HG03039 (cell line): ENCODE data around the gene LCNL1.
A peak's percentile ranks its signal among the peaks of the same experiment; 100 is the strongest.

Experiments used
- ATAC-seq: cut with Tn5 transposase; IDR thresholded peaks from one replicate; pipeline ENCODE4 v1.9.1; 2021; ENCODE audit warnings: mild to moderate bottlenecking, moderate library complexity; ENCODE audit not compliant: unreplicated experiment

LCNL1 gene

DNA sequence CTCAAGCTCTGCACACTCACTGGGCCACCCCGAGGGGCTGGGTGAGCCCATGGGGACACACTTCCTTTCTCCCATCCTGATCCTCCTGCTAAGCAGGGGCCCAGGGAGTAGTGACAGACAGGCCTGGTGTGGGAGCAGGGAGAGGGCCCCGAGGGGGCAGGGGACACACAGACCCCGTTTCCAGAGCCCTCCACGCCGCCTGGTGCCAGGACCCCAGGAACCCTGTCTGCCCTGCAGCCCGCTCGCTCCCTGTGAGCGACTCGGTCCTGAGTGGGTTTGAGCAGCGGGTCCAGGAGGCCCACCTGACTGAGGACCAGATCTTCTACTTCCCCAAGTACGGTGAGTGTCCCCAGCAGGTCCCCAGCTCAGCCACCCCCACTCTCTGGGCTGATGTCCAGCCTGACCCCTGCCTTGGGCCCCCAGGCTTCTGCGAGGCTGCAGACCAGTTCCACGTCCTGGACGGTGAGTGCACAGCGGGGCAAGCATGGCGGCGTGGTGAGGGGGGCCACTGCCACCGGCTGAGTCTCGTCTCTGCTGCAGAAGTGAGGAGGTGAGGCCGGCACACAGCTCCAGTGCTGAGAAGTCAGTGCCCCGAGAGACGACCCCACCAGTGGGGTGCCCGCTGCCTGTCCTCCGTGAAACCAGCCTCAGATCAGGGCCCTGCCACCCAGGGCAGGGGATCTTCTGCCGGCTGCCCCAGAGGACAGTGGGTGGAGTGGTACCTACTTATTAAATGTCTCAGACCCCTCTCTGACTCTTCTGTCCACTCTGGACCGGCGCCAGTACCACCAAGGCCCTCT, 36.4 kb upstream of the LCNL1 start:
- no peak for ATAC-seq

DNA sequence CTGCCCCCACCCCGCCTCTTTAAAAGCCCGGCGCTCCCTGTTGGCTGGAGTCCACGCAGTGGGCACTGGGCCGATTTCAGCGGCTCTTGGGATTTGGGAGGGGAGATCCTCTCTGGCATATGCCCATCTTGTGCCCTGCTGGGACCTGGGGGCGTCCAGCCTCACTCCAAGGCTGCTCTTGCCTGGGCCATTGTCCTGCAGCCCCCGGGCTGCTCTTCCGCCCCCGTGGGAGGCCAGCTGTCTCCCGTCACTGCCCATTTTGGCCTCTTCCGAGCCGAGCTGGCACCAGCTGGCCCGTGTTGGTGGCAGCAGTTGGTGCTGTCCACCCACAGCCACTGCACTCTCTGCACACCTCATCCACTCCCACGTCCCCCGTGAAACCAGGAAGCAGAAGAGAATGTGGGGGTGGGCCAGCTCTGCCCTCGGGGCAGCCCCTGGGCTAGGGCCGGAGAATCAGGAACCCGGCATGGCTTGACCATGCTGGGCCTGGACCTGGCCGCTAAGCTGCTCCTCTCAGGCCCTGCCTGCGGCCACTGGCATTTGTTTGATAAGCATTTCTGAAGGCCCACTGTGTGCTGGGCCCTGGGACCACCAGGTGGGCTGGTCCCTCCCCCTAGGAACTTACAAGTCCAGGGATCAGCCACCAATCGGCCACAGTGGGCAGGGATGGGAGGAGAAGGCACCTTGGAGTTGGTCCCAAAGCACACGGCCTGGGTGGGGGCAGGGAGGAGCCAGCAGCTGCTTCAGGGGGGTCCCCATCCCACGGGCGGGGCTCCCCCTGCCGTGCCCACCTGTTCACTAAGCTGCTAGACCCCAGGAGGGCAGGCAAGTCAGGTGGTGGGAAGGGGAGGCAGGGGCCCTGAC, 35.5 kb upstream of the LCNL1 start:
- ATAC-seq = no peak

DNA sequence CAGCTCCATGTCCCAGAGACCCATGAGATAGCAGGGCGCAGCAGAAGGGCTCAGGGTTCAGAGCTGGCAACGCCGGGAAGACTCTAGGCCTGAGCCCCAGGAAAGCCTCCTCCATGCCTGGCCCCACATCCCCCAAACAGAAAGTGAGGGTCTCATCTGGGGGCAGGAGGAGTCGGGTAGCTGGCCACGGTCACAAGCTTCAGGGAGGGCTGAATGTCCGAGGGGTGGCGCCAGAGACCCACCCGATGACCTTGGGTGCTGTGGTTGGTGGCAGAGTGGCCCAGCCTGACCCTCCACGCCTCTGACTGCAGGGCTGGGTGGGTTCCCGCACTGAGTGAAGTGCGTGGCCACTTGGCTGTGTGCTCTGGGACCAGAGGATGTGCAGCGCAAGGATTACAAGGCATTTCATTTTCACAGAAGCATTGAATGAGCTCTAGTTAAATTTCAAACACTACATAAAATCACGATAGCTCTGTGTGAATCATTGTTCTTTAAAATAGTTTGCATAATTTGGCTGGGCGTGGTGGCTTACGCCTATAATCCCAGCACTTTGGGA, 34.8 kb upstream of the LCNL1 start:
- ATAC-seq = no peak

DNA sequence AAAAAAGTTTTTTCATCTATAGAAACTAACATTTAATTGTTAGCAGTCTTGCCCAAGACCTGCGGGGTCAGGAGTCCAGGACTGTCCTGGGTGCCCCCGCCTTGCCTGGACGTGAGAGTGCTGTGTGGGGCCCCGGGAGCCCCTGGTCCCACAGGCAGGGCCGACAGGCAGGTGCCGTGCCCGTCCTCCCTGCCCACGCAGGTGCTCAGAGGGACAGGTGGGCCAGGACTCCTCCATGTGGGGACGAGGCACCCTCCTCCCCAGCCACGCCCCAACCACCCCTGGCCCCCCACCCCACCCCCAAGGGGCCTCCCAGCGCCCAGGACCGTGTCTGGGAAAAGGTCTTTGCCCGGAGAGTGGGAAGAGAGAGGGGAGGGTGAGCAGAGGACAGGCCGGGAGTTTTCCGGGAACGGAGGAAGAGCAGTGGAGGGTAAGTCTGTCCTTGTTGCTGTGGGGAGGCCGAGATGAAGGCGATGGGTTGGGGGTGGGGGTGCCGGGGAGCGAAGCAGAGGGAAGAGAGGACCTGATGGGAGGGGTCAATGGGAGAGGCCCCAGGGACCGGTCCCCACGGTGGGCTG, 33.5 kb upstream of the LCNL1 start:
- ATAC-seq = no peak

DNA sequence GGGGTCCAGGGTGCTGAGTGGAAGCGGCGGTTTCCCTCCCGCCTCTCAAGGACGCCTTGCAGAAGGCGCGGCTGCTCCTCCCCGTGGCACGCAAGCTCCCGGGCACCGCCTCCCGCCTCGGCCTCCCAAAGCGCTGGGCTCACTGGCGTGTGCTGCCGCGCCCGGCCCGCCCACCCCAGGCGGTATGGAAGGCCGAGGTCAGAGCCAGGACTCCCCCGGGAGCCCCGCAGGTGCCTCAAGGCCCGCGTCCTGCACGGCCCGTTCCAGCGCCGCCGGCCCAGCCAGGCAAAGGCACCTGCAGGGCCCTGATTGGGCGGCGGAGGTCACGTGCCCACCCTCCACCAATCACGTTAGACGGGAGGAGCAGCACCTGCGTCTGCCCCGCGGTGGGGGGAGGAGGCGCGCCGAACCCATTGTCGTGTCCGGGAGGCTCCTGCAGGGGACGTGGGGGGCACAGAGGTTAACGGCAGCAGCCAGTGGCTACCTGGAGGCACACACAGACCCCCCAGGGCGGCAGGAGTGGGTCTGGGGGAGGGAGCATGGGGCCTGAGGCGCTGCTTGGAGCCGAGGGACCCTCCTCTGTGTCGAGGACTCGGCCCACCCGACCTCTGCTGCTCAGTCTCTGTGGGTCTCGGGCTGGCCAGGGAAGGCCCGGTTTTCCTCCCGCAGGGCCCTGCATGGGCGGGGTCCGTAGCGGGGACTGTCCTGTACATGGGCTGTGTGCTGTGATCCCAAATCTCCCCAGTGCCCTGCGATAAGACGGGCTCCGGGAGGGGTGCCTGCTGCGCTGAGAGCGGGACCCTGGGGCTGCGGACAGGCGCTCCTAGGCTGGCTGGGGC, 32.8 kb upstream of the LCNL1 start:
- peak; percentile 74 for ATAC-seq

DNA sequence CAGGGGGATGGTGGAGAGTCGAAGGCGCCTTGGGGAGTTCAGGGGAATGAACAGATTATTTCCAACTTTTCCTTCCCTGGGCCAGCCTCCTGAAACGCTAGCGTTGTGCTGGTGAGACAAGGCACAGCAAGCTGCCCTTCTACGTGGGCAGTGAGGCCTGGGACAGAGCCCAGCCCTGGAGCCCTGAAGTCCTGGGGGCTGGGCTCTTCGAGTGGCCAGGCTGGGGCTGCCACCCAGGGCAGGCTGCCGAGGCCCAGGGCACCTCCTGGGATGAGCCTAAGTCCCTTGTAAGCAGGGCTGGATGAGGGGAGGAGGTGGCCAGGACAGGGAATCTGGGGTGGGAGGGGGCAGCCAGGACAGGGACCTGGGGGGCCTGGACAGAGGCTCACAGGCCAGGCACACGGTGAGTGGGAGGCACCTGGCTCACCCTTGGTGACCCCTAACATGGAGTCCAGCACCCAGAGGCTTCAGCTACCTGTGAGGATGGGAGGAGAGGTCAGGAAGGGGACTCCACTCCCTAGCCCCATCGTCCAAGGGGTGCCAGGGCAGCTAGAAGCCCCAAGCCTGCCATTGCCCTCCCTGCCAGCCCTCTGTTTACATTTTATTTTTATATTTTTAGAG, 32.0 kb upstream of the LCNL1 start:
- no peak for ATAC-seq

DNA sequence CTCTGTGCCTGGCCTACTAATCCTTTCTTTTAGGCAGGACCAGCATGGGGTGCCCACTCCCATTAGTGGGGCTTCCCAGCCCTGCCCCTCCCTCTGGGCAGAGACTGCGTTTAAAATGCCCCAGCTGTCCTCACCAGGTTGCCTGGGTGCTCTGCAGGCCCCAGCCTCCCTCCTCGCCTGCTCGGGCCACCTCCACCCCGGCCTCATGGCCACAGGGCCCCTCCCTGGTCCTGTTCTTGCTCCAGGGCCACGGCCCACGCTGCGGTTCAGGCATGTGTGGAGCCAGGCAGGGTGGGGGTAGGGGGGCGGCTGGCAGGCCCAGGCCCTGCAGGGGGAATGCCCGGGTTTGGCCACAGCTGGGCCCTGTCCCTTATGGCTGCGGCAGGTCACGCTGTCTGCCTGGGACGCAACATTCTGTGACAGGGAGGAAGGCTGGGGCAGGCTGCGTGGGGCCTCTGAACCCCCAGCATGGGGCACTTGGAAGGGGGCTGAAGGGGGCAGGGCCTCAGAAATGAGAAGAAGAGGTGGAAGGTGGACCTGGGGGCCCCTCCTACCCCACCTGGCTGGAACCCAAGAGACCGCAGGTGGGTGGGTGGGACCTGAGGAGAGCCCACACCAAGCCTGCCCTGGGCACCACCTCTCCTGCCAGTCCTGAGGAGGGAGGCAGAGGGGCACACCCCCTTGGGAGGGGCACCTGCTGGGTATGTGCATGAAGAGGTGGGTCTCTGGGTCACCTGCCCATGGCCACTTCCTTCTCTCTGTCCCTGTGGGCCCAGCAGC, 31.1 kb upstream of the LCNL1 start, which contains the start of gene LCN12:
TSS of gene LCN12 (plus strand) at position 733 of the 780 bp plus-strand sequence. CDS start 55 bp downstream, outside the sequence.
- no peak for ATAC-seq

DNA sequence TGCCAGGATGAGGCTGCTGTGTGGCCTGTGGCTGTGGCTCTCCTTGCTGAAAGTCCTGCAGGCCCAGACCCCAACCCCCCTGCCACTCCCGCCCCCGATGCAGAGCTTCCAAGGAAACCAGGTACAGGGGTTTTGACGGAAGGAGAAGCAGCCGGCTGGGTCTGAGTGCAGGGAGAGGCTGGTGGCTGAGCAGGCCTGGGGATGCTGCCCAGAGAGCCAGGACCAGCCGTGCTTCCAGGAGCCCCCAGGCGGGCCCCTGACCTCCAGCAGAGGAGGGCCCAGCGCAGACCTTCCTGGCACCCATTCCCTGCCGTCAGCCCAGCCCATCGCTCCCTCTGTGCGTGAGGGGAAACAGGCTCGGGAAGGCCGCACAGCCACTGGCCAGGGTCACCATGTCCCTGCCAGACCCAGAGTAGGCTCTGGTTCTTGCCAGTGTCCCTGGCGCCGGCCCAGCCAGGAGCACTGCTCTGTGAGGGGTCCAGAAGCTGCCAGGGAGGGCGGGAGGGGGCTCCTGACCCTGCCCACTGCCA, 30.4 kb upstream of the LCNL1 start:
- no peak for ATAC-seq

DNA sequence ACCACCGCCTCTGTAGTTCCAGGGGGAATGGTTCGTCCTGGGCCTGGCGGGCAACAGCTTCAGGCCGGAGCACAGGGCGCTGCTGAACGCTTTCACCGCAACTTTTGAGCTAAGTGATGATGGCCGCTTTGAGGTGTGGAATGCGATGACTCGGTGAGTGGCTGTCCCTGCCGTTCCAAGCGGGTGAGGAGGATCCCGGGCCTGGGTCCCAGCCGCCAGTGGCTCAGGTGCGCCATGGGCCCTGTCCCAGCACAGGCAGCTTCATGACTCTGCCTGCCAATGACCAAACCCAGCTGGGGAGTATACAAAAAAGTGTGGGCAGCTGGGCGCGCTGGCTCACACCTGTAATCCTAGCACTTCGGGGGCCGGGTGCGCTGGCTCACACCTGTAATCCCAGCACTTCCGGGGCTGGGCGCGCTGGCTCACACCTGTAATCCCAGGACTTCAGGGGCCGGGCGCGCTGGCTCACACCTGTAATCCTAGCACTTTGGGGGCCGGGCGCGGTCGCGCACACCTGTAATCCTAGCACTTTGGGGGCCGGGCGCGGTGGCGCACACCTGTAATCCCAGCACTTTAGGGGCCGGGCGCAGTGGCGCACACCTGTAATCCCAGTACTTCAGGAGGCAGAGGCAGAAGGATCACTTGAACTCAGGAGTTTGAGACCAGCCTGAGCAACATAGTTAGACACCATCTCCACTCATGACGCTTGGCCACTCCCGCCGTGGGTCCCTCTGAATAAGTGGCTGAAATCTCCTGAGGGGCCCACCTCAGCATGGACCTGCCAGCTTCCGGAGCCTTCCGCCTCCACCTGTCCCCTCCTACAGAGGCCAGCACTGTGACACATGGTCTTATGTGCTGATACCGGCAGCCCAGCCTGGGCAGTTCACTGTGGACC, 29.7 kb upstream of the LCNL1 start:
- ATAC-seq = no peak

DNA sequence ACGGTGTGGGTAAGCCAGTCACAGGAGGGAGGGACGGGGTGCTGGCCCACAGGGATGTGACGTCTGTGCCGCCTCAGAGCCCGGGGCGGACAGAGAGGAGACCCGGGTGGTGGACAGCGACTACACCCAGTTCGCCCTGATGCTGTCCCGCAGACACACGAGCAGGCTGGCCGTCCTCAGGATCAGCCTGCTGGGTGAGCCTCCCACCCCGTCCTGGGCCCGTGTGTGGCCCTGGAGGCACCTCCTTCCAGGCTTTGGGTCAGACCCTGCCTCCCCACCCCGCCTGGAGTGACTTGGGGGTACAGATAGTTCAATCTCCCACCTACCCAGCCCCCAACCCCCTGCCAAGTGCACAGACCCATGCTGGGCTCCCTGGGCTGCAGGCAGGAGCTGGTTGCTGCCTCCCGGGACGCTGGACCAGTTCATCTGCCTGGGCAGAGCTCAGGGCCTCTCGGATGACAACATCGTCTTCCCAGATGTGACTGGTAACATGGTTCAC, 29.0 kb upstream of the LCNL1 start:
- ATAC-seq = no peak

DNA sequence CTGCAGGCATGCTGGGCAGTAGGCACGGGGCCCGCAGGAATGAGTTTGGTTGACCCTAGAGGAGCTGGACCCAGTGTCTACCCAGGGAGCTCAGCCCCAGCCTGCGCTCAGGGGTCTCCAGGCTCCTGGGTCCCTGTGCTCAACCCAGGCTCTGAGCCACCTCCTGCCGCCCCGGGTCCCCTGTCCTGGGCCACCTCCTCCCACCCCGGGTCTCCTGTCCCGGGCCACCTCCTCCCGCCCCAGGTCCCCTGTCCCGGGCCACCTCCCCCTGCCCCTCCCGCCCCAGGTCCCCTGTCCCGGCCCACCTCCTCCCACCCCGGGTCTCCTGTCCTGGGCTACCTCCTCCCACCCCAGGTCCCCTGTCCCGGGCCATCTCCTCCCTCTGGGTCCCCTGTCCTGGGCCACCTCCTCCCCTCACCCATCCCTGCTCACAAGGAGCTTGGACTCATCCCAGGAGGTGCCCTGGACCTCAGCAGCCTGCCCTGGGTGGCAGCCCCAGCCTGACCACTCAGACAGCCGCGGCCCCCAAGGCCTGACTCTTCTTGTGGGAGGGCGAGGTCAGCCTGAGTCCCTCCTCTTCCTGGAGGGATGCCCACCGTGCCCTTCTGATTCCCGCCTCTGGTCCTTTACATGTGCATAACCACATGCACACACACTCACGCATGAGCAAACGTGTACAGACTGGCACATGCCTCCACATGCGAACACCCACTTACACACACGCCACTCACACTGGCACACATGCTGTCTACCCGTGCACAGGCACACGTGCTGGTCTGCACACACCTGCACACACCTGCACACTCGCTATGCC, 28.3 kb upstream of the LCNL1 start:
- no peak for ATAC-seq

DNA sequence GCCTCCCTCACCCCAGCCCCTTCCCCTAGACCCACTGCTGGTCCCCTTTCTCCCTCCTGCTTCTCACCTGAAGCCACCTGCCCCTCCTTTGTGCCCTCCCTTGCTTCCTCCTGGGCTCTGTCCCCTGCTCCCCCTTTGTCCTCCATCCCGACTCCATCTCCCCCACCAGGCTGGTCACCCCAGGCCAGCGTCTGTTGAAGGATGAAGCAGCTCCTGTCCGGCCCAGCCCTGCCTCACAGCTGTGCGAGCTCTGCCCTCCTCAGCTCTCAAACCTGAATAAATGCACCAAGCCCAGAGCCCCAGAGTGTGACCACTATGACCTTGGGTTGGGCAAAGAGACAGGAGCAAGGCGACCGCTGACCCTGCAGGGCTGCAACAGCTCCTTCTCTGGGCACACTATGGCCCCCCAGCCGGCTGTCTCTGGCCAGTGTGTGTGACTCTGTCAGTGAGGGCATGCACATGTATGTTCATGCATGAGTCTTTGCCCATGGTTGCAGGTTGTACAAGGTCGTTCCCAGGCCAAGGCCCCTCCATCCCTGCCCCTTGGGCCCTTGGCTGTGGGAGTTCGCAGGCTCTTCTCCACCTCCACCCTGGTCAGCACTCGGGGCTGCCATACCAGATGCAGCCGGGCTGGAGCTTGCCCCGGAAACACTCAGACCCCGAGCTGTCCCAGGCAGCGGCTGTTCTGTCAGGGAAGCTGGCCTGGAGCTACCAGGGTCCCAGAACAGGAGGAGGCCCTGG, 27.4 kb upstream of the LCNL1 start:
- no peak for ATAC-seq

DNA sequence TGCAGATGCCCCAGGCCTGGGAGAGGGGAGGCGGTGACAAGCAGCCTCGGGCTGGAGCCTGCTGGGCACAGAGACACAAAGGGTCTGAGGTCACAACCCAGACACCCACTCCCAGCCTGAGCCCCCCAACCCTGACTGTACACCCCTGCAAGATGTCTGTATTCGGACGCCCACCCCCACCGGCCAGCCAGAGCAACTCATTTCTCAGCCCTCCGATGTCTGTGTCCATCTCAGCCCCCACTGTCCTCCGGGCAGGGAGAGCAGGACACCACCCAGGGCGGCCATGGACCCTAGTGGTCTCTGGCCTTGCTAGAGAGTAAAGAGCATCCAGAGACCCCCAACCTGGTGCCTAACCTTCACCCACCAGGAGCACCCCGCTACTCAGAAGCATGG, 26.9 kb upstream of the LCNL1 start:
- ATAC-seq = no peak

DNA sequence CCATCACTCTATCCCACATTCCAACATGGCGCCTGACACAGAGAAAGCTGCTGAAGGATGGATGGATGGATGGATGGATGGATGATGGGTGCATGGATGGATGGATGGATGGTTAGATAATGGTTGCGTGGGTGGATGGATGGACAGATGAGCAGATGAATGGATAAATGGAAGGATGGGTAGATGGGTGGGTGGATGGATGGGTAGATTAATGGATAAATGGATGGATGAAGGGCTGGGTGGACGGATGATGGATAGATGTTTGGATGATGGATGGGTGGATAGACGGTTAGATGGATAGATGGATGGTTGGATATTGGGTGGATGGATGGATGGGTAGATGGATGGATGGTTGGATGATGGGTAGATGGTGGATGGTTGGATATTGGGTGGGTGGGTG, 26.2 kb upstream of the LCNL1 start:
- no peak for ATAC-seq

DNA sequence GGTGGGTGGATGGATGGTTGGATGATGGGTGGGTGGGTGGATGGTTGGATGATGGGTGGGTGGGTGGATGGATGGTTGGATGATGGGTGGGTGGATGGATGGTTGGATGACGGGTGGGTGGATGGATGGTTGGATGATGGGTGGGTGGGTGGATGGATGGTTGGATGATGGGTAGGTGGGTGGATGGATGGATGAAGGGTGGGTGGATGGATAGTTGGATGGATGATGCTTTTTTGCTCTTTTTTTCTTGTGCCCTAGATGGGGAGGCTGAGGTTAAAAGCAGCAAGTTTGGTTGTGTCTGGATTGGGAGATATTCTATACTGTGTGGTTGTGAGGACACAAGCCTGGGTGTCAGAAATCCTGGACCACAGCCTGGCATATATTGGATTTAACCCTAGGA, 25.3 kb upstream of the LCNL1 start:
- ATAC-seq = no peak

DNA sequence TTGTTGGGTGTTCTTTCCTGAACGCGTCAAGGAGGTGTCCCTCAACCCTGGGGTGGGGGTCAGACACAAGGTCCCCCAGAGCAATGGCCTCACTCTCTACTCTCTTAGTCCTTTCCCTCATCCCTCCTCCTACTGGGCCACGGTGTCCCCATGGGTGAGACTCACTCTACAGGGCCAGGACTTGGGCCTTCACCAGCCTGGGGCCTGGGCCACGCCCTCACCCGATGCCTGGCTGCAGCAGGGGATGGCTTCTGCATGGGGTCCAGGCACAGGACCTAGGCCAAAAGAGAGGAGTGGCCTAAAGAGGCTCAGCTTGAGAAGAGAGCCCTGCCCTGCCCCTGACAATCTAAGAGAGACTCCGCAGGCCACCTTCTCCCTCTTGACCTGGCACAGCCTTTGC, 24.9 kb upstream of the LCNL1 start:
- no peak for ATAC-seq
